ENCODE measurements around the gene TDRD10. TPM values are rescaled to one million over a fixed set of nuclear protein-coding genes. Genes with fewer than 3 reads are reported as not detected.

TDRD10 gene
- total RNA-seq, 1 experiment from 2014 or later, result not detected

DNA sequence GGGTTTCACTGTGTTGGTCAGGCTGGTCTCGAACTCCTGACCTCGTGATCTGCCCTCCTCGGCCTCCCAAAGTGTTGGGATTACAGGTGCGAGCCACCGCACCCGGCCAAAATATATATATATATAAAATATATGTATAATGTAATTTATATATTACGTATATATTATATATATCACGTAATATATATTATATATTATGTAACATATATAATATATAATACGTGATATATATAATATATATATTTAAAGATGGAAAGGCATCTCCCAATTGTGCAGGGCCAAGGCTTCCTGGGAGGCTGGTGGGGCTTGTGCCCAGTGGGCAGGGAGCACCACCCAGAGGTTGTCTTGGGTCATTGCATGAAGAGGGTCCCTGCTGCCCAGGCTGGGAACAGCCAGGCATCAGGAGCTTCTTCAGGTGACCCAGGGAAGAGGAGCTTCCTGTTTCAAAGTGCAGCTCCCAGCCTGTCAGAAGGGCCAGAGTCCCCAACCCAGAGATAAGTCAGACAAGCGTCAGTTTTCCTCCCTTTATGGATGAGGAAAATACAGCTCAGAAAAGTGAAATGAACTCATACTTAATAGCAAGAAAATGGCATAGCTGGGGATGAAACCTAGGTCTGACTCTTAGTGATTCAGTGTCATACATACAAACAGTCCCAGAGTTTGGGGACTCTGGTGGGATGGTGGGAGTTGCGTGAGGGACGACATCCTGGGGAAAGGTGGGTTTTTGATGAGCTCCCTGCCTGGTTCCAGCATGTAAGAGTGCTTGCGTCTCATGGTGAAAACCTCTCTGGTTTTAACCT is 44.4 kb downstream of the TDRD10 start:
- peak; percentile 39 to 73 for DNase-seq (ENCODE audit: low read depth in 1 of 2, low spot score in 2 of 2)
- no peak overlapping the region for H3K27ac ChIP-seq
- H3K9me3 ChIP-seq (replicated peaks), result no peaks in the 10 kb centered on the region
- 0 out of 2 replicates have a peak, but pooled peaks cover 2% of the 10 kb centered on the region for H3K27me3 ChIP-seq (replicated peaks)
- peaks cover 27% of the 10 kb centered on the region for H3K36me3 ChIP-seq
- H3K4me3 ChIP-seq, result no peak overlapping the region
- peaks cover 6% of the 10 kb centered on the region for H3K4me1 ChIP-seq (replicated peaks)

DNA sequence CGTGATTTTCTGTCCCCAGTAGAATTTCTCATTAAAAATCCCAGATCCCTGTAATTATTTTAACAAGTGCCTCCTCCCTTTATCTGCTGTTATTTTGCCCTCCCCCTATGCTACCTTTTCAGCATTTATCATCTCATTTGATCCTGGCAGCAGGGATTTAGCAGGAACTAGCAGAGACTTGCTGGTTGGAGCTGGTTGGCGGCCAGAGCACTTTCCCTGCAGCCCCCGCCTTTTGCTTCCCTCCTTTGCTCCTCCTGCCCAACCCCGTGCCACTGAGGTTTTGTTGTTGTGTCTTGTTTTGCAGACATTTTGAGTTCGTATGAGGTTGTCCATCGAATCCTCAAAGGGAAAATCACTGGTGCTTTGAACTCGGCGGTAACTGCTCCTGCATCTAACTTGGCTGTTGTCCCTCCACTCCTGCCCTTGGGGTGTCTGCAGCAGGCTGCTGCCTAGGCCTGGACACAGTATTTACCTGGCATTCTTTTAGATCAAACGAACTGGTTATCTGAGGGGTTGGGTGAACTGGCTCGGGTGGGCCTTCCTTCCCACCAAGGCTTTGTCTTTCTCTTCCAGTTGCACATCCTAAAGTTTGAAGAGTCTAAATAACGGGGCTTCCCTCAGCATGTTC is 45.2 kb downstream of the TDRD10 start:
- 0 out of 2 replicates have a peak, but pooled peaks cover 2% of the 10 kb centered on the region for H3K27me3 ChIP-seq (replicated peaks)
- H3K4me1 ChIP-seq (replicated peaks), result peaks cover 6% of the 10 kb centered on the region
- H3K36me3 ChIP-seq, result peaks cover 34% of the 10 kb centered on the region
- no peak overlapping the region for H3K27ac ChIP-seq
- no peaks in the 10 kb centered on the region for H3K9me3 ChIP-seq (replicated peaks)
- H3K4me3 ChIP-seq, result no peak overlapping the region
- DNase-seq (ENCODE audit: low read depth in 1 of 2, low spot score in 2 of 2), result no peak

GRCh38 chr1:154548028-154548427 is 46.0 kb downstream of the TDRD10 start:
- no peak for DNase-seq (ENCODE audit: low read depth in 1 of 2, low spot score in 2 of 2)
- H3K27ac ChIP-seq, result no peak overlapping the region

GRCh38 chr1:154549202-154549770 is 47.3 kb downstream of the TDRD10 start:
- peaks cover 55% of the 10 kb centered on the region for H3K36me3 ChIP-seq

More at GRCh38 chr1:154548028-154548427, 46.0 kb downstream of the TDRD10 start:
- H3K9me3 ChIP-seq (replicated peaks), result no peaks in the 10 kb centered on the region
- H3K4me3 ChIP-seq, result no peak overlapping the region
- H3K36me3 ChIP-seq, result peaks cover 42% of the 10 kb centered on the region
- peaks cover 8% of the 10 kb centered on the region for H3K4me1 ChIP-seq (replicated peaks)
- no peaks in the 10 kb centered on the region for H3K27me3 ChIP-seq (replicated peaks)

DNA sequence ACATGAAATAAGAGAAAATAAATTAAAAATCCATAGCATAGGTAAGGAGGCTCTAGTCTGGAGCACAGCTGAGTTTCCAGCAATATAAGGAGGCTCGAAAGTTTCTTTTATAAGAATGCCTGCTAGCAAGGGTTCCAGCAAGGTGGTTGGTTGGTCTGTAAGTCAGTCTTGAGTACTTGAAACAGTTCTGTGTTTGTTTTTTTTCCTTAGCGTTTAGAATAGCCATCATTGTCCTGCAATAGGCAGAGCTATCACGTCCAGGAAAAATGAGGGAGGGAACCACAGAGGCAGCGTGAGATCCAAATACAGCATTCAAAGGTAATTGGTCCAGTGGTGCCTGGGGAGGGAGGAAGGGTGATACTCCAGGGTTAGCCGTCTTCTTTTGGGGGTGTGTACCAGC is 48.1 kb downstream of the TDRD10 start:
- no peaks in the 10 kb centered on the region for H3K27me3 ChIP-seq (replicated peaks)
- peaks cover 63% of the 10 kb centered on the region for H3K36me3 ChIP-seq

More at GRCh38 chr1:154549202-154549770, 47.3 kb downstream of the TDRD10 start:
- no peak overlapping the region for H3K27ac ChIP-seq
- H3K9me3 ChIP-seq (replicated peaks), result no peaks in the 10 kb centered on the region
- no peak overlapping the region for H3K4me3 ChIP-seq
- H3K4me1 ChIP-seq (replicated peaks), result 0 out of 2 replicates have a peak, but pooled peaks cover 5% of the 10 kb centered on the region
- no peaks in the 10 kb centered on the region for H3K27me3 ChIP-seq (replicated peaks)
- DNase-seq (ENCODE audit: low read depth in 1 of 2, low spot score in 2 of 2), result no peak

GRCh38 chr1:154550657-154551056 is 48.6 kb downstream of the TDRD10 start:
- Histone ChIP-seq H3K9me3 (replicated peaks) (no peaks in the 10 kb centered on the region), H3K27ac (no peak overlapping the region), H3K4me3 (no peak overlapping the region), H3K4me1 (replicated peaks) (0 out of 2 replicates have a peak, but pooled peaks cover 5% of the 10 kb centered on the region), H3K36me3 (peaks cover 69% of the 10 kb centered on the region), H3K27me3 (replicated peaks) (no peaks in the 10 kb centered on the region)
- no peak for DNase-seq (ENCODE audit: low read depth in 1 of 2, low spot score in 2 of 2)

More for the DNA sequence above, 48.1 kb downstream of the TDRD10 start:
- Histone ChIP-seq H3K4me1 (replicated peaks) (0 out of 2 replicates have a peak, but pooled peaks cover 5% of the 10 kb centered on the region), H3K4me3 (no peak overlapping the region), H3K9me3 (replicated peaks) (no peaks in the 10 kb centered on the region), H3K27ac (no peak overlapping the region)
- no peak for DNase-seq (ENCODE audit: low read depth in 1 of 2, low spot score in 2 of 2)

GRCh38 chr1:154551474-154551873 is 49.5 kb downstream of the TDRD10 start:
- Histone ChIP-seq H3K4me3 (no peak overlapping the region), H3K27me3 (replicated peaks) (no peaks in the 10 kb centered on the region), H3K36me3 (peaks cover 77% of the 10 kb centered on the region), H3K4me1 (replicated peaks) (peaks cover 10% of the 10 kb centered on the region), H3K27ac (no peak overlapping the region), H3K9me3 (replicated peaks) (no peaks in the 10 kb centered on the region)
- DNase-seq (ENCODE audit: low read depth in 1 of 2, low spot score in 2 of 2), result no peak

- no peak for DNase-seq (ENCODE audit: low read depth in 1 of 2, low spot score in 2 of 2)
- Histone ChIP-seq H3K4me1 (replicated peaks) (peaks cover 15% of the 10 kb centered on the region), H3K4me3 (no peak overlapping the region), H3K27ac (no peak overlapping the region), H3K27me3 (replicated peaks) (no peaks in the 10 kb centered on the region), H3K9me3 (replicated peaks) (no peaks in the 10 kb centered on the region), H3K36me3 (peaks cover 80% of the 10 kb centered on the region)
Measured at GRCh38 chr1:154552036-154552435, 50.0 kb downstream of the TDRD10 start.

- no peak for DNase-seq (ENCODE audit: low read depth in 1 of 2, low spot score in 2 of 2)
- H3K4me3 ChIP-seq, result no peak overlapping the region
- no peaks in the 10 kb centered on the region for H3K9me3 ChIP-seq (replicated peaks)
- H3K27me3 ChIP-seq (replicated peaks), result no peaks in the 10 kb centered on the region
- peaks cover 21% of the 10 kb centered on the region for H3K4me1 ChIP-seq (replicated peaks)
- H3K27ac ChIP-seq, result no peak overlapping the region
- peaks cover 80% of the 10 kb centered on the region for H3K36me3 ChIP-seq
Measured at GRCh38 chr1:154553056-154554030, 51.3 kb downstream of the TDRD10 start.

GRCh38 chr1:154556422-154556821 is 54.4 kb downstream of the TDRD10 start:
- H3K27ac ChIP-seq, result no peak overlapping the region

DNA sequence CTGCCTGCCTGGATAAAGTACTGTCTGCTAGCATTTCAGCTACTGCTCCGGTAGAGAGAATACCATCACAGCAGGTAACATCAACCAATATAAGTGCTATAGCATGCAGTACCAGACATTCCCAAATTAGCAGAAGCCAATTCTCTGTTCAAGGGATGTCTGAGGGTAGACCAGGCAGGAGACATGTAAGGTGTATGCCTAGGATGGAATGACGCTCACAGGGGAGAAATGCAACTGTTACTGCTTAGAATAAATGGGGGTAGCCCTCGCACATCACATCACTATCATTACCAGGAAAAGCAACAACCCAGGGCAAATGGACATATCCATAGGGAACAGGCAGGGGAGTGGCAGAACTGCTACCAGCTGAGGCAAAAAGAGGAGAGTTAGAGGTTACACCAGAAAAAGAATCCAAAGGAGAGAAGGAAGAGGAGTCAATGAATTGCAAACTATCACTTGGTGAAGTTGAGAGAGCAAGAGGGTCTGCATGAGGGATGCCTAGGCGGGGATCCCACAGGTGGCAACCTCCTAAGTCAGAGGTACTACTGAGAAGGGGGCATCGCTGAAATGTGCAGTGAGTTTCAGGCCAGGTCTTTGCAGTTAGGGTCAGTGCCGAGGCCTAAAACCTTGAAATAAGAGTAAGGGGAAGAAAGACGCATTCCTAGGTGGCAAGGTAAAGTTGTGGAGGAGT is 55.4 kb downstream of the TDRD10 start:
- DNase-seq (ENCODE audit: low read depth in 1 of 2, low spot score in 2 of 2), result no peak
- 0 out of 2 replicates have a peak overlapping the region, but pooled peaks have one; percentile 34 for H3K27ac ChIP-seq

More at GRCh38 chr1:154556422-154556821, 54.4 kb downstream of the TDRD10 start:
- Histone ChIP-seq H3K4me1 (replicated peaks) (peaks cover 31% of the 10 kb centered on the region), H3K9me3 (replicated peaks) (no peaks in the 10 kb centered on the region), H3K36me3 (peaks cover 53% of the 10 kb centered on the region), H3K4me3 (peak overlapping the region; percentile 61), H3K27me3 (replicated peaks) (no peaks in the 10 kb centered on the region)
- no peak for DNase-seq (ENCODE audit: low read depth in 1 of 2, low spot score in 2 of 2)

DNA sequence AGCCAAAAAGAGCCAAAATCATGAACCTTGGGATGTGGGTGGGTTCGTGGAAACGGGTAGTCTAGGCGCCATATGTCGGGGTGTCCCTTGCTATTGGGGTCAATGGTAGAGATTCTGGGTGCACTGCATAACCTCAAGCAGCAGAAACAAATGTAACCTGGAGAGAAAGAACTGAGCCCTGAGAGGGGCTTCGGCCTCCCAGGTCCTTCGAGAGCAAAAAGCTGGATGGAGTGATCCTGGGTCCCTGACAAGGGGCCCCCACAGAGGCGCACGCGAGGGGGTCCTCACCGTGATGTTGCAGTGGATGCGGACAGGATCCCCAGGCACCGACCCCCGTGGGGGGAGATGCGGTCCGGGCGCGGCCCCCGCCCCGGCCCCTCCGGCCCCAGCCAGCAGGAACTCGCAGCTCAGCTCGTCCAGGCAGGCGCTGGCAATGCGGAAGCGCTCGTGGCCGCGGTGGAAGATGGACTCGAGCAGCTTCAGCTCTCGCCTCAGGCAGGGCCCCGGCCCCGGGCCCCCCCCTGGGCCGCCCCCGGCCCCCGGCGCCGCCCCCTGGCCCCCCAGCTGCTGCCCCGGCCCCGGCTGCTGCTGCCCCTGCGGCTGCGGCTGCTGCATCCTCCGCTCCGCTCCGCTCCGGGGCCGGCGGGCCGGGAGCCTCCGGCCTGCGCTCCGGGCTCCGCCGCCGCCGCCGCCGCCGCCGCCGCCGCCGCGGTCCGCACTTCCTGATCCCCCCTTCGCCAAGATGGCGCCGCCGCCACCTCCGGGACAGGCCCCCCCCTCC is 56.1 kb downstream of the TDRD10 start, which contains the start of gene UBE2Q1:
TSS of gene UBE2Q1 (minus strand) at position 724 of the 781 bp plus-strand sequence. CDS start at position 615, 109 bp downstream.
- Histone ChIP-seq H3K9me3 (replicated peaks) (no peaks in the 10 kb centered on the region), H3K27me3 (replicated peaks) (no peaks in the 10 kb centered on the region; the same call in 1 of the 2 replicates), H3K36me3 (peaks cover 36% of the 10 kb centered on the region), H3K27ac (peak within 1 kb of the TSS; percentile 34; the same call in 1 of the 2 replicates), H3K4me3 (peak within 1 kb of the TSS; percentile 61), H3K4me1 (replicated peaks) (peaks cover 26% of the 10 kb centered on the region)
- DNase-seq (ENCODE audit: low read depth in 1 of 2, low spot score in 2 of 2), result no peak

More for the DNA sequence above, 55.4 kb downstream of the TDRD10 start:
- no peaks in the 10 kb centered on the region for H3K27me3 ChIP-seq (replicated peaks)
- H3K9me3 ChIP-seq (replicated peaks), result no peaks in the 10 kb centered on the region
- peaks cover 31% of the 10 kb centered on the region for H3K4me1 ChIP-seq (replicated peaks)
- H3K4me3 ChIP-seq, result peak overlapping the region; percentile 61
- peaks cover 44% of the 10 kb centered on the region for H3K36me3 ChIP-seq

Measured in SJSA1 (cell line).